Measurements from ENCODE around the gene ASPHD2.
A peak's percentile ranks its signal among the peaks of the same experiment; 100 is the strongest.
"Not testable (repeated sequence)": the region's sequence is repeated elsewhere in the genome, so short reads cannot be mapped to it uniquely, and the experiment has no call there.

Gene ASPHD2, protein sequence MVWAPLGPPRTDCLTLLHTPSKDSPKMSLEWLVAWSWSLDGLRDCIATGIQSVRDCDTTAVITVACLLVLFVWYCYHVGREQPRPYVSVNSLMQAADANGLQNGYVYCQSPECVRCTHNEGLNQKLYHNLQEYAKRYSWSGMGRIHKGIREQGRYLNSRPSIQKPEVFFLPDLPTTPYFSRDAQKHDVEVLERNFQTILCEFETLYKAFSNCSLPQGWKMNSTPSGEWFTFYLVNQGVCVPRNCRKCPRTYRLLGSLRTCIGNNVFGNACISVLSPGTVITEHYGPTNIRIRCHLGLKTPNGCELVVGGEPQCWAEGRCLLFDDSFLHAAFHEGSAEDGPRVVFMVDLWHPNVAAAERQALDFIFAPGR

DNA sequence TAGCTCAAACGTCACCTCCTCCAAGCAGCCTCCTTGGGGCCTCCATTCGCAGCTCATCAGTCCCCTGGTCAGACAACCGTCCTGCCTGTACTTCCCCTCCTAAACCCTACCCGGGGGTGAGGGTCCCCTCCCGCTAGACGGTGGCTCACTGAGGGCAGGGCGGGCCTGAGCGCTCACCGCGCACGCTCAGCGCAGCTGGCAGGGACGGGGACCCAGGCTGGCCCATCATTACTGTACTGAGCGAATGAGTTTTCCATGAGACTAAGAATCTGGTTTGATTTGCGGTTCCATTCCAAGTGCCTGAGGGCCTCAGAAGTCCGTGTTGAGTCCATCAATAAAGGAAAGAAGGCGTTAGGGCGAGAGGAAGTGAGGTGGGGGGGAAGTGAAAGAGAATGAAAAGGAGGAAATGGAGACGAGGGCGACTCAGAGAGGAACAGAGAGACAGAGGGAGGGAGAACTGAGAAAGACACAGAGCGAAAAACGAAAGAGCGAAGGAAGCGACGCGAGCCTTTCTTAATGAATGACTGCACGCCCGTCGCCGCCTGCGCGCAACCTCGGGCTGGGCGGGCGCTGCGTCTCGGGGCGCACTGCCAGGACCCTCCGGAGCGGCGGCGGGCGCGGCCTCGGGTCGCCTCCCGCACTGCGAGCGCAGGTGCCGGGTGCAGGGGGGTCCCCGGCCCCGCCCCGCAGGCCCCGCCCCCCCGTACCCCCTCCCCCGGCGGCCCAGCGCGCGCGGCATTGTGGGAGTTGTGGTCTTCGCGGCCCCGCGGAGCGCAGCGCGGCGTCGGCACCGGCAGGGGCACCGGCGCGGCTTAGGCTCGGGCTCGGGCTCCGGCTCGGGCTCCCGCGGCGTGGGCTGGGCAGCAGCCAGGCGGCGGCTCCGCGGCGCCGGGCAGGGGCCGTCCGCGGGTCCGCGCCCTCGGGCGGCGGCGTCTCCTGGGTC is at the start of gene ASPHD2:
ASPHD2 (plus strand) TSS at position 746 of the 943 bp plus-strand sequence. CDS start 4,356 bp downstream, outside the sequence.
- peak; percentile 85 for DNase-seq (ENCODE audit: low spot score)

DNA sequence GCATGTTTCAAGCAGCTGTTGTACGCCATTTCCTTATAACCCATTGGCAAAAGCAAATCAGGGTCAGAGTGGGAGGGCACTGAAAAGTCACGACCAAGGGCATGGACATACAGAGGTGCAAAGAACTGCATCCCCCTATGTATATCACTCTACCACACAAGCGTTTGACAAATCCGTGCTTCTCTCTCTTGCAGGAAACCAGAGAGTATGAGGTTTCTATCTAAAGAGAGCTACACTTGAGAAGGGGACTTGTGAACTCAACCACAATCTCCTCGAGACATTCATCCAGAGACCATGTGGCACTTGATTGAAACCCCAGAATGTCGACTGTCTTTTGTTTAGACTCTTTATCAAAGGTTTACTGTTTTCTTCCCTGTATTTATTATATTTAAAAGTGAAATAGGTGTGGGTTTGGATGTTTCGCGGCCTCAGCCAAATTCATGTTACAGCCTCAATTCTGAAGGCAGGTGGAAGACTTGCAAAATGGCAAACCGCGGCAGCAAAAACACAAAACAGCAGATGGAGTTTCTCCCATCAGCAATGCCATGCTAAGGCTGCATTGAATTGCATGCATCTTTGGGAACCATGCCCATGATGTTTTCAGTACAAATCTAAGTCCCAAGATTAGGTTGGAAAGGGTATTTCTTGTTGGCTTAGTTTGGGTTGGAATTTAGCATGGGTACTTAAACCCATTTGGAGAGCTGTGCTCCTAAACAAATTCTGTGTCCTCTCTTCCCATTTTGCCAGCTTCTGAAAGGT is 48.8 kb upstream of the ASPHD2 start:
- DNase-seq (ENCODE audit: low spot score): no peak

DNA sequence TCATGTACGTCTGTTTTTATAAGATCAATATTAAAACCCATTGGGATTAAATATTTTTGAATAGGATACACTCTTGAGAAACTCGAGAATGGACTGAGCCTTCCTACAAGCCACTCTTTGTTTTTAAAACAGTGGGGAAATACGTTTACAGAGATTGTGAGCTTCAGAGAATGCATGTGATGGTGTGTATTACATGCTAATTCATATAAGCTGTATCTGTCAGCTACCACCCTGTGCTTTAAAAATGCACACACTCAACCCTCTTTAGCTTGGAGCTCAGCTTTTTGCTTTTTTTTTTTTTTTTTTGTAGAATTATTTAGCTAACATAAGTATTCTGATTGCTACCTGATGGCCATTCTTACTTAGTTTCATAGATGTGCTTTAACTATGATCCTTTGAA is 46.3 kb upstream of the ASPHD2 start:
- no peak for DNase-seq (ENCODE audit: low spot score)

DNA sequence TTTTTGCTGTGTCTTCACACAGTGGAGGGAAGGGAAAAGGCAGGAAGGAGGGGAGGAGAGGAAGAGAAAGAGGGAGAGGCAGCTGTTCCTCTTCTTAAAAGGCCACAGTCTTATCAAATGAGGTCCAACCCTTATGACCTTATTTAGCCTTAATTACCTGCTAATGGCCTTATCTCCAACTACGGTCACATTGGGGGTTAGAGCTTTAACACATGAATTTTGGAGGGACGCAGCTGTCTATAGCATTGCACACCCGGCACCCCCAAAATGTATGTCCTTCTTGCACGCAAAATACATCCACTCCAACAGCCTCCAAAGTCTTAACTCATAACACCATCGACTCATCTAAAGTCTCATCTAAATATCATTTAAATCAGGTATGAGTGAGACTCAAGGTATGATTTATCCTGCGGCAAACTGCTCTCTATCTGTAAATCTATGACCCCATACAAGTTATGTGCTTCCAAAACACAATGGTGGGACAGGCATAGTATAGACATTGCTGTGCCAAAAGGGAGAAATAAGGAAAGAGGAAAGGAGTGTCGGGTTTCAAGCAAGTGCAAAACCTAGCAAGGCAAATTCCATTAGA is 45.0 kb upstream of the ASPHD2 start:
- no peak for DNase-seq (ENCODE audit: low spot score)

DNA sequence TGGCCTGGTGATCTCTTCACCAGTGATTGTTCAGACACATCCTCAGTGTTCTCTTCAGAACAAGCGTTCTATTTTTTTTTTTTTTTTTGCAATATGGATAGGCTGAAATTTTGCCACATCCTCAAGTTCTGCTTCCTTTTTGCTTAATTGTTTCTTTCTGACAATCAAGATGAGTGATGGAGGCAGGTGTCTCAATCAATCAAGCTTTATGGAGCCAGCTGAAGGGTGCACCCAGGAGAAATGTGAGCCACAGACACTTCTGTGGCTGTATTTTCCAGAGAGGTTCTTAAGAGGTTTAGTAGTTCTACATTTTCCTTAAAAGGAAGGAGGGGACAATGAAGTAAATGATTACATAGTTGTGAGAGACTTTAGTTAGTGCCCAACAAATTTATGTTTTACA is 43.9 kb upstream of the ASPHD2 start:
- no peak for DNase-seq (ENCODE audit: low spot score)

DNA sequence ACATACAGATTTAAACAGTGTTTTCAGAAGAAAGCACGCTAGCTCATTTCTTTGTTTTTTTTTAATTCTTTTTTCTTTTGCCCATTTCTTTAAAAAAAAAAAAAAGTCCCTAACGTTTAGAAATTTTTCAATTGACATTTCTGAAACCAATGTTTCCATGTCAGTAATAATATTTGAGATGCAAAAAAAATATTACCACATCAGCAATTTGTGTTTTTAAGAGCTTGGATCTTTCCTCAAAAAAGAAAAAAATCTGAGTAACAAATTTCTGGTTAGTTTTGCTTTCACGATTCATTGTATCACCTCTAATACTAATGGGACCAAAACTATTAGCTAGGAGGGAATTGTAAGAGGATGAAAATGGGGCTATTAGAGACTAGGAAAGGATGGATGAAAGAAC is 39.9 kb upstream of the ASPHD2 start:
- DNase-seq (ENCODE audit: low spot score): no peak

DNA sequence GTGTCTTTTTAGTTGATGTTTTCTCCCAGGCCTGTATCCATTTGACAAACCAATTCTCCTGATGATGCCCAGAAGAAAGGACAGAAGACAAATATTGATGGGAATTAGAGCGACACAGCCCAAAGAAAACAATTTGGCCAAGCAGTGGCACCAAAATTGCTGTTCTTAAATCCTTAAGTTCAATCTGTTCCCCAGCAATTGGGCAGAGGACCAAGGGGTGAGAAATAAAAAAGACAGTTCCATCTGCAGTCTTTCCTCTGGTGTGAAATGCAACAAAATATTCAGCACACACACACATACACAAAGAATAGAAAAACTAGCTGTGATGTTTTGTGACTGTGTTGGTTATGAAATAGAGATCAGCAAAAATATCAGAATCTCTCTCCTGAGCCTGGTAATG is 38.0 kb upstream of the ASPHD2 start:
- no peak for DNase-seq (ENCODE audit: low spot score)

DNA sequence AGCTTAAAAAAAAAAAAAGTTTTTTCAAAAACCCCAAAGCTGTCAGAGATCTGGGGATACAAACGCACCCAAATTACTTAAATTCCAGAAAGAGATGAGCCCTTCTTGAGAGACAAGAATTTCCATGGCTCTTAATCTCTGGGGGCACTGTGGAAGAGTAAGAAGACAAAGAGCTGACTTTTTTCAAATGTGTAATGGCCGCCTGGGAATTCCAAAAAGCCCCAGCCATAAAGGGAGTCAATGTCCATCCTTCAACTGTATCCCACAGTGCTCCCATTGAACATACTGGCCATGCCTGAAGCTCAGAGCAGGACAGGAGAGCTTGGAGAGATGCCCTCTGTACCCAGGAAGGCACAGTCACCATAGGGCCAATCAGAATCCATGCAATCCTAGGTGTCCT is 37.4 kb upstream of the ASPHD2 start:
- no peak for DNase-seq (ENCODE audit: low spot score)

DNA sequence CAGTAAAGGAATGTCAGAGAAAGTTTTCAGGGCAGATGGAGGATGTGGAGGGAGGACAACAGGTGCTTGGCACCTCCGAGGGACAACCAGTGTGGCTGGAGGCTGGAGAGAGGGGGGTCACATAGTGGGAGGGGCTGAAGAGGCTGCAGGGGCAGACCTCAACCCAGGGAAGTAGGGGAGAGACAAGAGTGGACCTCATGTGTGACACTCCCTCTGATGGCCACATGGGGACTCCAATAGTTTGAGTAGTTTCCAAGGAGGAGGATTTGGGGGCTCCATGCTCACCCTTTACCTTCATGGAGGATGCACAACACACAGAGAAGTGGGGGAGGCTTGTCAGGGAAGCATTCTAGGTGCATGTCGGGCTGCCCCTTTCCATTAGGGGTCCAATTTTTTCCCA is 35.1 kb upstream of the ASPHD2 start:
- DNase-seq (ENCODE audit: low spot score): no peak

DNA sequence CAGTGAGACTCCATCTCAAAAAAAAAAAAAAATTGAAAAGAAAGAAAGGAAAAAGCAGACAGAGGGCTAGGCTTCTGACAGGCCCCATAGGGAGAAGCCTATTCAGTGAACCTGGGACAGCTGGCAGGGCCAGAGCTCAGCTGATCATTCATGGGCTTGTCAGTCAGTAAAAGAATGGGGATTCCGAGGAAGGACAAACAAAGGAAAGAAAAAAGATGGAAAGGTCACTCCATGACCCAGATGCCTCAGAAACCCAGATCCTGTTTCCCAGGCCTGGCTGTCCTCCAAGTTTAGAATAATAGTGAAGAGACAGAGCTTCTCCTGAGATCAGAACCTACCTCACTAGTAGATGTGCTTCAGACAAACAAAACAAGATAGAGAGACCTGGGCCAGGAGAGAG is 34.3 kb upstream of the ASPHD2 start:
- DNase-seq (ENCODE audit: low spot score): no peak

DNA sequence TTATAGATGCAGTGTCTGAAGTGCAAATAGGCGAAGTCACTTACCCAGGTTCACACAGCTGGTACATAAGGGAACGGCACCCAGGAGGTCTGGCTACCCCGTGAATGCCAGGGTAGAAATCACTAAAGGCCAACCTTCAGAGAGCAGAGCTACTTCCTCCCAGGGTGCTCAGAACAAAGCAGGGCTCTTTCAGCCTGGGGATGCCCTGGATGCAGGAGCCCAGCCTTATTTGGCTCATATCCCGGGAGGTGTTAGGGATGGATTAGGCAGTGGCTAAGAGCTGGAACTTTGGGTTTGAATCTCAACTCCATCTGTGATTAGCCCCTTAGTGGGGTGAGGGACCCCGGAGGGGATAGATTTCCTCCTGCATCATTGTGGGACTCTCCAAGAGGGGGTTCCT is 33.1 kb upstream of the ASPHD2 start:
- no peak for DNase-seq (ENCODE audit: low spot score)

DNA sequence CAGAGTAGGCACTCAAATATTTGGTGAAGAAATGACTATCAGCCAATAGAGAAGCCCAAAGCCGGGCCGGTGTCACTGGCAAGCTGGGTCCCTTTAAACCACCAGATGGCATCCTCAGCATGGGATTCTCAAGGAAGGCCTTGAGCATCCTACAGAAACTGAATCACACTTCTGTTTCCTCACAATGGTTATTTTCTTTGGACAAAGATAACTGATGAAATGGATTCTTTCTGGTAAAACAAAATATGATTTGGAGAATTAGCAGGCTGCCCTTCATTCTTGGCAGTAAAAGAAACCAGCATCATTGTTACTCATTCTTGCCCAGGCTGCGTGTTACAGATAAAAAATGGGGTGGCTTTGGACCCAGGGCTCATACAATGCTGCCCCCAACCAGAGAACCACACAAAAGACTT is 30.3 kb upstream of the ASPHD2 start:
- peak; percentile 61 for DNase-seq (ENCODE audit: low spot score)

DNA sequence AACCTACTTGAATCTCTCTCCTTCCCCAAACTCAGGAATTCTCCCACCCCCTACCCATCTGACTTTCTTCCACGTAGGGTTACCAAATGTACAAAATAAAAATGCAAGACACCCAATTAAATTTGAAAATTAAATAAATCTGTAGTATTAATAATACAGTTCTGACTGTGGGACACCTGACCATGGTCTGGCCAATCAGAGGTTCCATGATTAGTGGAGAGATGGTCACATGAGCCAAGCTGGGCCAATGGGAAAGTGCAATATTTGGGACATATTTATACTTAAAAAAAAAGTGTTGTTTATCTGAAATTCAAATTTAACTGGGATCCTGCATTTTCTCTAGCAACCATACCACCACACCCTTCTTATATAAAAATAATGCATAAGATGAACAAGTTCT is 29.8 kb upstream of the ASPHD2 start:
- no peak for DNase-seq (ENCODE audit: low spot score)

DNA sequence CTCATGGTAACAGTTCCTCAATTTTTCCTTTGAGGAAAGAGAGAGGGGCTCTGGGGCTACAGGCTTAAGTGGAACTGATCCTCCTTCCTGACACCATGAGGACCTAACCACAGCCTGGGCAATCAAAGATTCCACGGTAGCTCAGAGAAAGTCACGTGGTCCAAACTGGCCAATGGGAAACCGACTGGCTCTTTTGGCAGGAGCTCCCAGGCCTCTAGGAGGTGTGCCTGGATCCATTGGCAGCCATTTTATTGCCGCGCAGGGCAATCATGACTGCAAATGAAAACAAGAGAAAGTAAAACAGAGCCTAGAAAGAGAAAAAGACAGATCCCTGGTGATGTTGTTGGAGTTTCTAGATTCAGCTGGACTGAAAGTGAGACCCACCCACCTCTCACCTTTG is 27.3 kb upstream of the ASPHD2 start:
- no peak for DNase-seq (ENCODE audit: low spot score)

DNA sequence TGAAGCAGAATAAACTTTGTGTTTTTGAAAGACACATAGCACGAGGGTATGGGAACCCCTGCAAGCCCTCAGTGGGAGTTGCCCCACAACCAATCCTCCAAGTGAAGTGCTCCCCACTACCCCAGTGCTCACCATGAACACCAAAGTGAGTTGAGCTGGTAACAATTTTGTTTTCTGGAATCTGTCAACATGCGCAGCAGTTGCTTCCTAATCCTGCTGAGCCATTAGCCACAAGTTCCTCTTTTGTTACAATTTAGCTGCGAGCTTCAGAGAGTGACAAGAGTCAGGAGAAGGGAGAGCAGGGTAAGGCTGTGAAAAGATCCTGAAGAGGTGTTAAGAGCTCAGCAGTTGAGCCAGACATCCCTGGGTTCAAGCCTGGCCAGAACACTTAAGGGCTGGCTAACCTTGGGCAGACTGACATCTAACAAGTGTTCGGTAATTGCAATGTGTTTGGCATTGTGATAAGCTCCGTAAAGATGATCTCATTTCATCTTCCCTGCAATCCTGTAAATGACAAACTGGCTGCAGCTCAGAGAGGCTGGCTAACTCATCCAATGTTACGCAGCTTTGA is 24.1 kb upstream of the ASPHD2 start:
- DNase-seq (ENCODE audit: low spot score): no peak

DNA sequence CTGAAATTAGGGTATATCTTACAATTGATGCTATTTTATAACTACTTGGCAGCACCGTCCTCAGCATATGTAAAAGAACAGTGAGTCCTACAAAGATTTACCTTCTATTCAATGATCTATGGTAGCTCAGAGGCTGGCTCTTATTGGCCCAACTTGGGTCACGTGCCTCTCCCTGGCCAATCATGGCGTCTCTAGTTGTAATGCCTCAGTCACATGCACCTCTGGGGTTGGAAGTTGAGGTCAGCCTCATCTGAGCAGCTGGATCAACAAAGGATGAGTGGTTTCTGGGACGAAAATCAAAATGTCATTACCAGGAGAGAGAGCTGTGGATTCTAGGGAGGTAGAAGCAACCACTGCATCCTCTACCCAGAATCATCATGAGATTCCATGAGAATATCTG is 22.9 kb upstream of the ASPHD2 start:
- no peak for DNase-seq (ENCODE audit: low spot score)

DNA sequence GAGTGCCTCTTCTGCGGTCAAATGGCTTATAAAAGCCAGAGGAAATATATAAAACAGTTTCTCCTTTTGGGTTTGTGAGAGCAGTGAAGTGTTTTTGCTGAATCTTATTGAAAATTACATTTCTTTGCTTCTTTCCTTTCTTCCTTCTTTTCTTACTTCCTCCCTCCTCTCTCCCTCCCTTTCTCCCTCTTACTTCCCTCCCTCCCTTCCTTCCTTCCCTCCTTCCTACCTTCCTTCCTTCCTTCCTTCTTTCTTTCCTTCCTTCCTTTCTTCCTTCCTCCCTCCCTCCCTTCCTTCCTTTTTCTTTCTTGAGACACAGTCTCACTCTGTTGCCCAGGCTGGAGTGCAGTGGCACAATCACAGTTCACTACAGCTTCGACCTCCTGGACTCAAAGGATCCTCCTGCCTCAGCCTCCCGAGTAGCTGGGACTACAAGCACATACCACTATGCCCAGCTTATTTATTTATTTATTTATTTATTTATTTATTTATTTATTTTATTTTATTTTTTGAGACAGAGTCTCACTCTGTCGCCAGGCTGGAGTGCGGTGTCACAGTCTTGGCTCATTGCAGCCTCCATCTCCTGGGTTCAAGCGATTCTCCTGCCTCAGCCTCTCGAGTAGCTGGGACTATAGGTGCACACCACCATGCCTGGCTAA is 20.4 kb upstream of the ASPHD2 start:
- DNase-seq (ENCODE audit: low spot score): not testable (repeated sequence)

DNA sequence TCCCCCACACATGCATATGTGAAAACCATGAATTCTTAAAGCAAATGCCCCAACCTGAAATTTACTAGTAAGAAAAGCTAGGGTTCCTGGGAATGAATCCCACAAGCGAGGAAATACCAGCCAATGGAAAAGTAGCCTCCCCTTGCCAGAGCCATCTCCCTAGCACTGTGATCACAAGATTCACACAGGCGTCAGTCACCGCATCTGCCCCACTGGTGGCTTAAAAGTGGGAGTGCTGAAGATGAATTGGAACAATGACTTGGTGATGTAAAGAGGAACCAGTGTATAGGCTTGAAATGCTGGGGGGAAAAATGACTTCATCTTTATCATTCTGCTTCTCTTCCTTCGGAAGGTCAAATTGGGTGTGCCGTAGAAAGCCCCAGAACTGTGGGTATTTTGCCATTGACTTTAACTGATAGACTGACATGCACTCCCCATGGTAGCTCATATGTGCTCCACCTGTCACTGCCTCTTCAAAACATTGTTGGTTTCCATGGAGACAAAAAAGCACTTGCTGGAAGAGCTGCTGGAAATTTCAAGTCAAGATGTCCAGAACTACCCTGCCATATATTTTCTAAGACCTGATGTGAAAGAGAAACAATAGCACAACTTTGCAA is 19.2 kb upstream of the ASPHD2 start:
- no peak for DNase-seq (ENCODE audit: low spot score)

DNA sequence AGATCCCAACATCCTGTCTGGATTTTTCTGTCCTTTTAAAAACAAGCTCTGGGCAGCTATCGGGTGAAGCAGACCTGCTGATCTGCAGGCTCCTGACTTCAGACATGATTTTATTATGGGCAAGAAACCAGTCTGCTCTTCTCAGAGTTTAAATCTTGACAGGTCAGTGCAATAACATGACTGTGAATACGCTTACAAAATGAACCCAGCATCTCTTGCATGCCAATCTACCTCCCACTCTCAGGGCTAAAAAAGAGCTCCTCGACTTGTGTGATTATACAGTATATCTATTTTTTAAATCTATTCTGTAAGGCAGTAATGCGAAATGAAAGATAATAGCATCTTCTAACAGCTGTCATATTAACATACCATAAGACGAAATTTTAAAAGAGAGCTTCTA is 18.7 kb upstream of the ASPHD2 start:
- DNase-seq (ENCODE audit: low spot score): no peak

DNA sequence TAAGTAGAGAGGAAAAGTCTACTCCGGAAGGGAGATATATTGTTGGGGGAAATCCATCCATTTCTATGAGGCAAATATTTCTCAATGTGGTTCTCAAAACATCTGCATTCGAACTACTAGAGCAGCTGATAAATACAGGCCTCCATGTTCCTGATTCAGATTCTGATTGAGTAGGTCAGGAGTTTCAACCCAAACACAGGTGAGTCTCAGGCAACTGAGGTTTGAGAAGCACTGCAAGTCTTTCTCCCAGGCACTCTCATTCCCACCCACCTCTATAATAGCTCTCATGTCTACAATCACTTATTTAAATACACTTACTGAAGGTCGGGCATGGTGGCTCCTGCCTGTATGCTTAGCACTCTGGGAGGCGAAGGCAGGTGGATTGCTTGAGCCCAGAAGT is 14.7 kb upstream of the ASPHD2 start:
- no peak for DNase-seq (ENCODE audit: low spot score)

DNA sequence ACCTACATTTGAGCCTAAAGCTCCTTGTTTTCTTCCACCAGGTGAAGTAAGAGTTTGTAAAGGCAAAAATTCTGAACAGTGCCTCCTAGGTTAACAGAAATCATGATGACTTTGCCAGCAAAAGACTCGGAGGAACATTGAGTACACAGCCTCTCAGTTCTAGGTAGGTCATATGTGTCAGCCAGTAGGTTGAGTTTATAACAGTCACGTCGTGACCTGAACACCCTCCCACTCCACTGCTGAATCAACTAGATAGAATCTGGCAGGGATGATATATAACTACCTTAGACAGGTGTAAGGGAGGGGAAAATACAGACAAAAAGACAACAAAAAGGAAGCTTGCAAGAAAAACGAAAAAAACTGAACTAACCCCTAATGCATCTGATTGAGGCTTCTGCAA is 12.8 kb upstream of the ASPHD2 start:
- no peak for DNase-seq (ENCODE audit: low spot score)
